ENCODE measurements around the gene PRCP. TPM values are rescaled to one million over a fixed set of nuclear protein-coding genes. Genes with fewer than 3 reads are reported as not detected.

PRCP gene
- total RNA-seq, 1 experiment from 2014 or later = 56.7 TPM

- TF ChIP-seq, protein P1, sequence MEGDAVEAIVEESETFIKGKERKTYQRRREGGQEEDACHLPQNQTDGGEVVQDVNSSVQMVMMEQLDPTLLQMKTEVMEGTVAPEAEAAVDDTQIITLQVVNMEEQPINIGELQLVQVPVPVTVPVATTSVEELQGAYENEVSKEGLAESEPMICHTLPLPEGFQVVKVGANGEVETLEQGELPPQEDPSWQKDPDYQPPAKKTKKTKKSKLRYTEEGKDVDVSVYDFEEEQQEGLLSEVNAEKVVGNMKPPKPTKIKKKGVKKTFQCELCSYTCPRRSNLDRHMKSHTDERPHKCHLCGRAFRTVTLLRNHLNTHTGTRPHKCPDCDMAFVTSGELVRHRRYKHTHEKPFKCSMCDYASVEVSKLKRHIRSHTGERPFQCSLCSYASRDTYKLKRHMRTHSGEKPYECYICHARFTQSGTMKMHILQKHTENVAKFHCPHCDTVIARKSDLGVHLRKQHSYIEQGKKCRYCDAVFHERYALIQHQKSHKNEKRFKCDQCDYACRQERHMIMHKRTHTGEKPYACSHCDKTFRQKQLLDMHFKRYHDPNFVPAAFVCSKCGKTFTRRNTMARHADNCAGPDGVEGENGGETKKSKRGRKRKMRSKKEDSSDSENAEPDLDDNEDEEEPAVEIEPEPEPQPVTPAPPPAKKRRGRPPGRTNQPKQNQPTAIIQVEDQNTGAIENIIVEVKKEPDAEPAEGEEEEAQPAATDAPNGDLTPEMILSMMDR (conservative IDR thresholded peaks at IDR 0.05) = no peak
- peak overlapping the region in 1 of 3 experiments; percentile 4; a peak in 2 of 7 replicates for H3K27ac Mint-ChIP-seq
- H3K23ac ChIP-seq (ENCODE audit: insufficient read length, low read depth, low read length) = no peak overlapping the region
Measured at GRCh38 chr11:82873919-82874333, 26.3 kb downstream of the PRCP start.

More at GRCh38 chr11:82873919-82874333, 26.3 kb downstream of the PRCP start:
- H3K9me3 Mint-ChIP-seq = peaks cover 17 to 20% of the 10 kb centered on the region in 2 experiments
- Histone ChIP-seq H3K79me2 (ENCODE audit: insufficient read depth, low read length) (no peaks in the 10 kb centered on the region), H2BK15ac (ENCODE audit: low read depth, low read length) (no peak overlapping the region), H2BK12ac (ENCODE audit: insufficient read length, low read depth, low read length) (no peak overlapping the region), H3K18ac (ENCODE audit: insufficient read length, low read depth, low read length) (no peak overlapping the region), H3K4me1 (ENCODE audit: insufficient read depth, low read length) (peaks cover 2% of the 10 kb centered on the region; the same call in 1 of the 2 replicates), H3K23me2 (ENCODE audit: insufficient read length, low read depth, low read length, poor library complexity, severe bottlenecking) (no peaks in the 10 kb centered on the region), H2AK5ac (ENCODE audit: insufficient read length, low read length) (no peak overlapping the region), H3T11ph (ENCODE audit: low read length) (no peak overlapping the region), H2BK20ac (ENCODE audit: low read depth, low read length, poor library complexity, severe bottlenecking) (no peak overlapping the region), H3K4ac (ENCODE audit: low read depth, low read length) (no peak overlapping the region), H3K9me3 (ENCODE audit: control insufficient read depth, low read depth, low read length) (no peaks in the 10 kb centered on the region), H3K9ac (ENCODE audit: extremely low read depth, insufficient read length, low read length) (no peak overlapping the region), H2BK5ac (ENCODE audit: insufficient read length, low read length) (no peak overlapping the region), H3K14ac (ENCODE audit: insufficient read depth, low read length) (no peak overlapping the region), H3K27me3 (ENCODE audit: insufficient read depth, low read length) (no peaks in the 10 kb centered on the region), H3K4me2 (ENCODE audit: insufficient read depth, insufficient read length, low read length) (no peak overlapping the region), H3K79me1 (ENCODE audit: insufficient read depth, low read depth, low read length, poor library complexity, severe bottlenecking) (no peaks in the 10 kb centered on the region), H3K56ac (ENCODE audit: insufficient read length, low read depth, low read length) (no peak overlapping the region), H4K20me1 (ENCODE audit: control insufficient read depth, insufficient read depth, insufficient read length) (no peaks in the 10 kb centered on the region), H4K91ac (ENCODE audit: insufficient read length, low read depth, low read length) (no peak overlapping the region), H4K5ac (ENCODE audit: insufficient read length, low read depth, low read length) (no peak overlapping the region), H2AFZ (ENCODE audit: low read length) (no peak overlapping the region), H4K8ac (replicated peaks; ENCODE audit: insufficient read length, low read depth, low read length) (no peak overlapping the region), H2BK120ac (ENCODE audit: low read depth, low read length, poor library complexity, severe bottlenecking) (no peak overlapping the region), H3K27ac (ENCODE audit: insufficient read length, low read depth, low read length) (no peak overlapping the region)
- no peak overlapping the region for H3K4me3 Mint-ChIP-seq
- peaks cover 14 to 26% (median 22%) of the 10 kb centered on the region in 3 experiments for H3K36me3 Mint-ChIP-seq (ENCODE audit: insufficient read depth in 1 of 3, low read depth in 3 of 3)
- WGBS (ENCODE audit: extremely low coverage, insufficient read length, low lambda C conversion rate) = no CpG with 5 or more reads among the region's 5 CpGs
- peaks cover 12 to 14% of the 10 kb centered on the region in 2 experiments for H3K4me1 Mint-ChIP-seq
- DNase-seq = no peak
- H3K27me3 Mint-ChIP-seq (ENCODE audit: low read depth) = no peaks in the 10 kb centered on the region
